Left cardiac atrium (tissue), 4 donors: ENCODE measurements around the gene PRR3. TPM values are rescaled to one million over a fixed set of nuclear protein-coding genes. Genes with fewer than 3 reads are reported as not detected.

Experiments
- ATAC-seq, 2 donors: fragments of 200-7000 bp; cut with Tn5 transposase; one replicate each; pipeline ENCODE4 v1.9.1; 2020; ENCODE audit warnings: mild to moderate bottlenecking in 2 of 2, moderate library complexity in 2 of 2
- DNase-seq: peaks from one replicate; pipeline ENCODE4 v3.0.0-alpha.2; 2020
- intact Hi-C, 2 donors: fragments of 100-400 bp; cut with DNase I; formaldehyde crosslinking; loops; one replicate each; pipeline versions ENCODE4 v1.14.1 to v1.15.1; 2022 to 2023
- microRNA-seq, 2 donors: library from miRNA; unstranded; fragments of <30 nt; microRNA quantifications; one replicate each; pipeline ENCODE4 v1.2.0, GENCODE V29; 2020
- total RNA-seq, 2 donors: library from RNA; stranded (reverse); fragmentation: NEBNext Ultra II Directional; extraction: Animal tissue kit (Norgen Biotek cat#: 25700); gene quantifications; one replicate each; pipeline ENCODE4 v1.2.1, GENCODE V29; 2021
- donor health status: DM: no; HTN: yes; CAD: no.
- donor health status: DM: no; HTN: yes; CAD: no; lungs with severe emphysema.
- donor health status: DM: yes; HTN: yes; CAD: no.
- donor health status: Dilated cardiomyopathy.

Gene PRR3
- total RNA-seq, 2 donors from 2014 or later, result 4.6 to 5.4 TPM

- ATAC-seq (no peak), DNase-seq (peak; percentile 44)
- intact Hi-C loops, result no loop called here
These were observed 43.4 kb downstream of the PRR3 start for GRCh38 chr6:30600451-30600961.

GRCh38 chr6:30601436-30601814 lies 44.3 kb downstream of the PRR3 start:
- intact Hi-C loops, result no loop called here
- ATAC-seq (no peak), DNase-seq (no peak)

GRCh38 chr6:30601815-30602641 lies 44.9 kb downstream of the PRR3 start:
- ATAC-seq, result no peak
- intact Hi-C loops, result no loop called here
- no peak for DNase-seq

- intact Hi-C loops, result no loop called here
- DNase-seq (no peak), ATAC-seq (no peak)
These were observed 46.9 kb downstream of the PRR3 start for GRCh38 chr6:30603961-30604360.

GRCh38 chr6:30610065-30610464 lies 53.0 kb downstream of the PRR3 start:
- intact Hi-C loops, result no loop called here
- DNase-seq (no peak), ATAC-seq (no peak)

- intact Hi-C loops, result no loop called here
- ATAC-seq (no peak), DNase-seq (no peak)
These were observed 54.2 kb downstream of the PRR3 start for GRCh38 chr6:30611150-30611855.

- ATAC-seq (no peak), DNase-seq (no peak)
- intact Hi-C loops, result no loop called here
These were observed 54.7 kb downstream of the PRR3 start for GRCh38 chr6:30611856-30612194.

- no peak for DNase-seq
- intact Hi-C loops, result no loop called here
- ATAC-seq, result no peak
These were observed 55.1 kb downstream of the PRR3 start for GRCh38 chr6:30612213-30612612.

GRCh38 chr6:30612687-30613248 lies 55.7 kb downstream of the PRR3 start:
- no peak for DNase-seq
- ATAC-seq, result no peak
- intact Hi-C loops, result no loop called here

Small RNAs within 50 kb of the gene (microRNA-seq; reads per million reads assigned to microRNA genes)
- gene MIR877, result 9.3 to 34.9 reads per million in 2 donors

Other genes with a start within 250 kb of the PRR3 start
- gene TRIM39, start 230.4 kb upstream of the PRR3 start, total RNA-seq, result 10 to 100 TPM in 1 of 2 donors, 1 to 10 TPM in 1; 9.5 to 11.2 TPM
- gene RPP21, start 212.1 kb upstream of the PRR3 start, total RNA-seq, result 10 to 100 TPM; 21.0 to 26.2 TPM
- 100 to 1,000 TPM; 210 to 242 TPM for gene HLA-E, start 67.8 kb upstream of the PRR3 start, total RNA-seq
- 10 to 100 TPM; 25.7 to 32.1 TPM for gene GNL1, start 806 bp upstream of the PRR3 start, total RNA-seq
- 10 to 100 TPM; 30.7 to 45.9 TPM for gene ABCF1, start 14.1 kb downstream of the PRR3 start, total RNA-seq
- 10 to 100 TPM; 37.3 to 42.1 TPM for gene PPP1R10, start 59.9 kb downstream of the PRR3 start, total RNA-seq
- gene MRPS18B, start 60.5 kb downstream of the PRR3 start, total RNA-seq, result 10 to 100 TPM; 71.1 to 74.7 TPM
- gene ATAT1, start 69.6 kb downstream of the PRR3 start, total RNA-seq, result 1 to 10 TPM; 2.7 to 3.8 TPM
- gene C6orf136, start 89.8 kb downstream of the PRR3 start, total RNA-seq, result 10 to 100 TPM; 30.1 to 39.3 TPM
- gene DHX16, start 115.7 kb downstream of the PRR3 start, total RNA-seq, result 10 to 100 TPM; 17.6 to 18.6 TPM
- 10 to 100 TPM; 28.0 to 36.8 TPM for gene PPP1R18, start 129.3 kb downstream of the PRR3 start, total RNA-seq
- gene NRM, start 133.7 kb downstream of the PRR3 start, total RNA-seq, result 1 to 10 TPM; 5.3 to 6.3 TPM
- 10 to 100 TPM; 19.1 to 25.6 TPM for gene MDC1, start 160.0 kb downstream of the PRR3 start, total RNA-seq
- gene TUBB, start 163.1 kb downstream of the PRR3 start, total RNA-seq, result 100 to 1,000 TPM; 276 to 303 TPM
- gene FLOT1, start 185.4 kb downstream of the PRR3 start, total RNA-seq, result 100 to 1,000 TPM; 170 to 179 TPM
- 10 to 100 TPM; 23.0 to 81.5 TPM for gene IER3, start 187.3 kb downstream of the PRR3 start, total RNA-seq